ENCODE data around the gene MYBBP1A.

MYBBP1A gene

DNA sequence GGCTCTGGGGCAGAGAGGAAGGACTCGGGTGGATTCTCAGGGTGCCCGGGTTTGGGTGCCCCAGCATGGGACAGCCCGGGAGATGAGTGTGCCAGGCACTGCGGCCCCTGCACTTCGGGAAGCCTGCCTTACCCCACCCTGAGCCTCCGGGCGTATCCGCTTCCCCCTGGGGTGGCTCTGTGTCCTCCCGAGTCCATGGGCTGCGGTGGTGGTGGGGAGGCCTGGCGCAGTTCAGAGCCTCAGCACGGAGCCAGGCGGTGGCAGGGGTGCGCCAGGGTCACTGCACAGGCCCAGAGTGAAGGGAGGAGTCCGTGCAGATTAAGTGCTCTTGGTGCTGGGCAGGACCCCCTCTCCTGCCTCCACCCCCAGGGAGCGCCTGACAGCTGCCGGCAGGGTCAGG is 20.7 kb downstream of the MYBBP1A start:
- DNase-seq, result no peak

DNA sequence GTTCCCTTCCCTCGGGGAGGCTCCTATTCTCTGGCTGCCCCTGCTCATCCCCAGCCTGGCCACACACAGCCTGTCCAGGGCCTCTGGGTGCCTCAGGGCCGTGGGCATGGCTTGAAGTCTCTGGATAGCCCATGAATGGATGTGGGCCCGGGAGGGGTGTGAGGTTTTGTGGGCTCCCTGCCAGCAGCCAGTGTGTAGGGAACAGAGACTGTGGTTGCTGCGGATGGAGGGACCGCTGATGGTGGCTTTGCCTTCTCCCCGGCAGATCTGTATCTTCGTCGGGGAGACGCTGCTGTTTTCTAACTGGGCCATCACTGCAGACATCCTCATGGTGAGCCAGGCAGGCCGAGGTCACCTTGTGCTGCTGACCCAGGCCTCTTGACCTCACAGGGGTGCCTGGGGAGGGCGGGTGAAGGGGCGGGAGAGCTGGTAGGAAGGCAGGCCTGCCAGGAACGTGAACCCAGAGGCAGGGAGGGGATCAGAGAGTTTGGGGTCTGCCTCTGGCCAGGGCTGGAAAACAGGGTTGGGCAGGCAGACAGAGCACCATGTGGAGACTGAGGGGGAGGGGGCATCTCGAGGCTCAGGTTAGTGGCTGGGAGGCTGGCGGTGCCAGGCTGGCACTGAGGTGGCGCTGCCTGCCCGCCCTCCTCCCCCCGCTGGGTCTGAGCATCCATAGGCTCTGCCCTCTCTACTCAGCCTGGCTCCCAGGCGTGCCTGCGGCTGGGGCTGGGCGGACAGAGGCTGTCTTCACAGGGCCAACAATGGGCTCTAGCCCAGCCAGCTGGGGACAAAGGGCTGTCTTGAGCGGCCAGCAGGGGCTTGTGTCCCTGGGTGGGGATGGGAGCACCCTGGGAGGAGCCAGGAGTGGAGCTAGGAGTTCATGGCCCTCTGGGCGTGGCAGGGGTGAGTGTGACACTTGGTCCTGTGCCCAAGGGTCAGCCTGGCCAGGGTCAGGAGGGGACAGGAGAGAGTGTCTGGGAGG is 21.4 kb downstream of the MYBBP1A start:
- no peak for DNase-seq

DNA sequence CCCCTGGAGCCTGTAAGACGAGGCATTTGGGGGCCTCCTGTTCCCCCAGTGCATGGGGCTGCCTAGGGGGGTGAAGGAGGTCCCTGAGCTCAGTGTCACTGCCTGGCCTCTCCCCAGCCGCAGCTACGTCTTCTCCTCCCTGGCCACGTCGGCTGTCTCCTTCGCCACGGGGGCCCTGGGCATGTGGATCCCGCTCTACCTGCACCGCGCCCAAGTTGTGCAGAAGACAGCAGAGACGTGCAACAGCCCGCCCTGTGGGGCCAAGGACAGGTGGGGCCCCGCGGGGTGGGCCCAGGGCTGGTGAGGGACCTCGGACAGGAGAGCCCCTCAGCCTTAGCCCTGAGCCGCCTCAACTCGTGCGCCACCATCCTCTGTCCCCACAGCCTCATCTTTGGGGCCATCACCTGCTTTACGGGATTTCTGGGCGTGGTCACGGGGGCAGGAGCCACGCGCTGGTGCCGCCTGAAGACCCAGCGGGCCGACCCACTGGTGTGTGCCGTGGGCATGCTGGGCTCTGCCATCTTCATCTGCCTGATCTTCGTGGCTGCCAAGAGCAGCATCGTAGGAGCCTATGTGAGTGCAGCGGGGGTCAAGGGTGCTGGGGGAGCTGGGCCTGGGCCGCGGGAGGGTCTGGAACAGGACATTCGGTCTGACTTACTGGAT is 22.2 kb downstream of the MYBBP1A start:
- DNase-seq, result no peak

DNA sequence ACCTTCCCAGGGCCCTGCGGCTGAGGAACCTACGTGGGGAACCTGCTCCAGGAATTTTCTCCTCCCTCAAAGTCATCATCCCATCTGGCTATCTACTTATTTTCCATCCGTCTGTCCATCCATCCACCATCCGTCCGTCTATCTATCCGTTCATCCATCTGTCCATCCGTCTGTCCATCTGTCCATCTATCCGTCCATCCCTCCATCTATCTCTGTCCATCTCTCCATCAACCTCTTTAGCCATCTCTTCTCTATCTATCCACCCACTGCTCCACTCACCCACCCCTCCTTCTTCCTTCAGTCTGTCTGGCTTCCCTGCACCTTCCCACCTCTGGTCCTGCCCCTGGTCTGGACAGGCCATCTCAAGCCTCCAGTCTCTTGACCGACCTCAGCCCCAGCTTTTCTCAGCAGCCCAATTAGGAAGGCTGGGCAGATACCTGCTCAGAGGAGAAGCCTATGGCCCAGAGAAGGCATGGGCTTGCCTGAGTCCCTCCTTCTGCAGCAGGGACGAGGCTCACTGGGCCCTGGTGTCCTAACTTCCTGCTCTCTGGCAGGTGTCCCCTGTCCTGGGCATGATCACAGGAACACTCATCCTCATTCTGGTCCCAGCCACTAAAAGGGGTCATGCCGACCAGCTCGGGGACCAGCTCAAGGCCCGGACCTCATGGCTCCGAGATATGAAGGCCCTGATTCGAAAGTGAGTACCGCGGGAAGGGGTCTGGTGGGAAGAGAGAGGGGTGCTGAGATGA is 23.0 kb downstream of the MYBBP1A start:
- no peak for DNase-seq

GRCh38 chr17:4530799-4531730 is 24.1 kb downstream of the MYBBP1A start:
- DNase-seq, result no peak

DNA sequence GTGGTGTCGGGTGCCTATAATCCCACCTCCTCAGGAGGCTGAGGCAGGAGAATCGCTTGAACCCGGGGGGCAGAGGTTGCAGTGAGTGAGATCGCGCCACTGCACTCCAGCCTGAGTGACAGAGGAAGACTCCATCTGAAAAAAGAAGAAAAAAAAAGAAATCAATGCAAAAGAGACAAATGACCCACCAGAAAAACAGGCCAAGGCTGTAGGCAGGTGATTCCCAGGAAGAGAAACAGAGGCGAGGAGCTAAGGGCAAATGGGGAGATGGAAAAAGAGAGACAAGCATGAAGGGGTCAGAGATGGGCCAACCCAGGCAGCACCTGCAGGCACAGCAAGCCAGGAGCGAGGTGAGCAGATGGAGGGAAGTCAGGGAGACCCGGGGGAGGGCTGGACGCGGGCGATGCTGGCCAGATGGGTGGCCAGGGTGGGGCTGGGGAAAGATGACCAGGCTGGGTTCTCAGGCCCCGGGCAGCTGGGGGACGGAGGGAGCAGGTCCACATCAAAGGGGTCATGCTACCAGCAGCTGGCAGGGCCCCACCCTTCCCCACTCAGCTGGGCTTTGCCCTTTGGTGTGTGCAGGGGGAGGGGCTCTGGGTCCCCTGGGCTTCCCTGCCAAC is 25.5 kb downstream of the MYBBP1A start:
- DNase-seq, result no peak

- no peak for DNase-seq
Observed at GRCh38 chr17:4527566-4528125, 27.5 kb downstream of the MYBBP1A start.

DNA sequence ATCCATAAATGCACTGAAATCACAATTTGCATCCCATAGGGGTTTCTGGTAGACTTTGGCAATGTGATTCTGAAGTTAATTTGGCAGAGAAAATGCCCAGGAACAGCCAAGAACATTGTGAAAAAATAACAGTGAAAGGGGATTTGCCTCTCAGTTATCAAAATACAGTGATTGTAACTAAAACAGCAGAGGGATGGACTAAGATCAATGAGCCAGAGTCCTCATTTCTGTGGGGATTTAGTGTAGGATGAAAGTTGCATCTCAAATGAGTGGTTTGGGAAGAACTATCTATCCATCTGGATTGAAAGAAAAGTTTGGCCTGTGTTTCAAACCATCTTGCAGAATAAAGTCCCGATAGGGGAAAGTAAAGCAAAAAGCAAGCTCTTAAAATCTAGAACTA is 28.1 kb downstream of the MYBBP1A start:
- no peak for DNase-seq

DNA sequence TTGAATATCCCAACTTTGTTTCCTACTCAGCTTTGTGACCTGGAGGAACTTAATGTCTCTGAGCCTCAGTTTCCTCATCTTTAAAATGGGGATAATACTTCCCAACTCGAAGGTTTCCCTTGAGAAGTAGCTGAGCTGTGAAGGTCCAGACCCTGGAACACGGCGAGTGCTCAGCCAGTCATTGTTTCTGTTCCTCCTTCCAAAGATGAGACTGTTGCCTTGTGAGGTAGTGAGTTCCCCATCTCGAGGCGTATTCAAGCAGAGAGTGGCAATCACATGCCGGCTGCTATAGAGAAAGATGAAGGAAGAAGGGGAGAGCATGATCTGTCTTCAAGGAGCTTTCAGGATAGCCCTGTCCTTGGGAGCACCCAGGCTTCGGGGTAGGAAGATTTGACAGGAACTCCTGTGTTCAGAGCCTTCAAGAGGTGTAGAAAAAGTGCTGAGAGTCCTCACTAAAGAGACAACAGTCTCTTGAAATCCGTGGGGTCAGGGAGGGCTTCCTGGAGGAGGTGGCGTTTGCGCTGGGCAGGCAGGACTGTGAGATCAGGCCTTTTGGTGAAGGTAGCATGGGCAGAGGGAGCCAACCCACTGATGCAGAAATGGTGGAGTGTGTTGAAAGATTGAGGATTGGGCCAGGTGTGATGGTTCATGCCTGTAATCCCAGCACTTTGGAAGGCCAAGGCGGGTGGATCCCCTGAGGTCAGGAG is 29.3 kb downstream of the MYBBP1A start:
- DNase-seq, result no peak

DNA sequence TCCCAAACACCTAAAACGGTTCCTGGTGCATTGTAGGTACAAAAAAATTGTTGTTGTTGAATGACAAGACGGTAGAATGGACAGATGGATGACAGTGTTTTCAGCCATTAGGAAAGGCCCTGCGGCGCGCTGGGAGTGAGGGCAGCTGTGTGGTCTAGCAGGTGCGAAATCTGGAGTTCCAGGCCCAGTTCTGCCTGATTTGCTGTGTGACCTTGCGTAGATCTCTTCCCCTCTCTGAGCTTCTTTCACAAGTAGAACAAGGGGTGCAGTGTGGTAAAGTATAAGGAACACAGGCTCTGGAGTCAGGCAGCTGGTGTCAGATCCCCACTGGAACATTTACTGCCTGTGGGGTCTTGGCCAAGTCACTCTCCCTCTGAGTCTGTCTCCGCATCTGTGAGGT is 31.2 kb downstream of the MYBBP1A start:
- no peak for DNase-seq

DNA sequence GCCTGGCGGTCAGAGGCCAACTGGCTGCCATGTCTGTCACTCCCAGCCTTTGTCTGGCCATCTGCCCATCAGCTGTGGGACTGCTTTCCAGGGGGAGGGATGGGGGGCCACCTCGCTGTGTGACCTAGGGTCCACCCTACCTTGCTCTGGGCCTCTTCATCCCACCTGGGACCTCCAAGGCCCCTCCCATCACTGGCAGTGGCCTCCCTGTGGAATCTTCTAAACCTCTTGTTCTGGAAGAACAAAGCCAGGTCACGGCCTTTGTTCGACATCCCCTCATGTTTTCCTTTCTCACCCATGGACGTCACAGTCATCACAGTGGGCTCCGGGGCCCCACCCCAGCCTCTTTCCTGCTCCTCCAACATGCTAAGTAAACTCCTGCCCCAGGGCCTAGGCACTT is 32.5 kb downstream of the MYBBP1A start:
- no peak for DNase-seq

DNA sequence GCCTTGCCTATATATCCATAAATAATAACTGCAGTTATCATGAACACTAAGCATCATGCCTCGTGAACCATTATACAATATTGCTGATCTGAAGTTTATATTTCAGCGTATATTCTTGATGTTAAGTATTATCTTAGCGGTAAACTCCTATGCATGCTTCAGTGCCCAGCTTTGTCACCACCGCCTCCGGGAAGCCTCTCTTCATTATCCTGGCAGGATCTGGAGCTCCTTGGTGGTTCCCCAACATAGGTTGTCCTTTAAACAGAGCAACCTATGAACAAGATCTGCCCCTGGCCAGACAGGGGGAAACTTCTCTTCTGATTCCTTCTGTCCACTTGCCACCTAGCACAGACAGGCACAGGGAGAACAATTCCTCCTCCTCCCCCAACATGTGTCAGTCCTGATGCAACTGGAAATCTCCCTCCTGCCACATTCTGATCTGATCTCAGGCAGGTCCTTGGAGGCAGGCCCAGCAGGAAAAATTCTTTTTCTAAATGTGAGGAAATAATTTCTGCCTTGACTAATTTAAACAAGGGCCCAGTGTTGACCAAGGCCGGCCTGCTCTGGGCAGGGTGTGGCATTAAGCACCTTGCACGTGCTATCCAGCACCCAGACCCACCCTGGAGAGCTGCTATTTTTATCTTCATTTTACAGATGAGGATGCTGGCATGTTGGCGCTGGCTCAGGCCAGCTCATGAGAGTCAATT is 34.1 kb downstream of the MYBBP1A start:
- no peak for DNase-seq

- DNase-seq, result no peak
Observed at GRCh38 chr17:4520060-4520893, 34.9 kb downstream of the MYBBP1A start.

- DNase-seq, result no peak
Observed at GRCh38 chr17:4519361-4519788, 35.8 kb downstream of the MYBBP1A start.

DNA sequence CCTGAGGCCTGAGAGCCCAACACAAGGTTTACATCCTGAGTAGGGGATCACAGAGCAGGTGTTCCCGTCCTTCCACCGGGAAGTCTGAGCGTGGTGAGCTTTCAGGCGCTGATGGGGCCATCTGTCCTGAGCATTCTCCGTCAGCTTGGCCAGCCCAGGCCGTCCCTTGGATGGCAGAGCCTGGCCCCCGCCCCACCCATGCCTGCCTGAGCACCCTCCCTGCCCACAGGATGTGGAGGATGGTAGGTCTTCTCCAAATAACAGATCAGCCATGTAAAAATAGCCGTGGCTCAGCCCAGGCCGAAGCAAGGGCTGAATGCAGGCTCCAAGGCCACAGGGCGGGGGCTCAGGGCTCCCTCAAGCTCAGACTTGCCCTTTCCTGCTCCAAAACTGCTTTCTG is 36.3 kb downstream of the MYBBP1A start:
- no peak for DNase-seq

DNA sequence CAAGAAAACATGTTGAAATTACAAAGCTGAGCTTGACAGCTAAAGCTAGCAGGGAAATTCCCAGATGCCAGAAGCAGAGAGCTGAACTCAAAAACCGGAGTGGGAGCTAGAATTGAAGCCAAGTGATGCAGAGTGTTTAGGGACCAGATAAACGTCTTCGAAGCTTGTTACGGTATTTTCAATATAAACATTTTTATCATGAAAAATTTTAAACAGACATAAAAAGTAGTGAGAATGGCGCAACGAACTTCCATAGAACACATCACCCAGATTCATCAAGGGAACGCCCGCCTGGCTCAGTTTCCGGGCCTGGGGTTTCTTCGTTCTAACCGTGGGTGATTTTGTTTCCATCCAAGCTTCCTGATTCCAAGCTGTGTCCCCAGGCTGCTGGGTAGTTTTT is 38.4 kb downstream of the MYBBP1A start:
- no peak for DNase-seq

GRCh38 chr17:4515501-4515900 is 39.7 kb downstream of the MYBBP1A start:
- DNase-seq, result no peak

DNA sequence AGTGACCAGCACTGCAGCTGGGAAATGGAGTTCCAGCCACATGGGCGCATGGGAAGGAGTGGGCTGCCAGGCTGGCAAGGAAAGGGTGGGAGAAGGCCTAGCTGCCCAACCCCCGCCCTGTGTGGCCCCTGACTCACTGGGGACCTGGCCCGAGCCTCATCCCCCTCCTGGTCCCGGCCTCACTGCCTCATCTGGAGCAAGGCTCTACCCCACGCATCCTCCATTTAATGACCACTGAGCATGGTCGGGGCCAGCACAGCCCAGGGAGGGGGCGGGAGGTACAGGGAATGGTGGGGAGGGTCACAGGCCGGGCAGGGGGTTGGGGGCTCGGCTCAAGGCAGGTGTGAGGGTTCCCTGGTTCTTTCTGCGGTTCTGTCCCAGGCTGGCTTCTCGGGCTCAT is 40.4 kb downstream of the MYBBP1A start:
- DNase-seq, result no peak

GRCh38 chr17:4514206-4514605 is 41.0 kb downstream of the MYBBP1A start:
- DNase-seq, result no peak
